T-helper 9 cell (primary cell): Measurements from ENCODE around the gene ZDHHC14.
"Not testable (repeated sequence)": the region's sequence is repeated elsewhere in the genome, so short reads cannot be mapped to it uniquely, and the experiment has no call there.

Source experiments
- DNase-seq: peaks from one replicate; pipeline ENCODE4 v3.0.0-alpha.2; 2020

Gene ZDHHC14

DNA sequence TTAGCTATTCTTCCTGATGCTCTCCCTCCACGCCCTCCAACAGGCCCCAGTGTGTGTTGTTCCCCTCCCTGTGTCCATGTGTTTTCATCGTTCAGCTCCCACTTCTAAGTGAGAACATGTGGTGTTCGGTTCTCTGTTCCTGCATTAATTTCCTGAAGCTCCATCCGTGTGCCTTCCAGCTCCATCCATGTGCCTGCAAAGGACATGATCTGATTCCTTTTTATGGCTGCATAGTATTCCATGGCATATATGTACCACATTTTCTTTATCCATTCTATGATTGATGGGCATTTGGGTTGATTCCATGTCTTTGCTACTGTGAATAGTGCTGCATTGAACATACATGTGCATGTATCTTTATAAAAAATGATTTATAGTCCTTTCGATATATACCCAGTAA, 27.4 kb downstream of the ZDHHC14 start:
- not testable (repeated sequence) for DNase-seq

DNA sequence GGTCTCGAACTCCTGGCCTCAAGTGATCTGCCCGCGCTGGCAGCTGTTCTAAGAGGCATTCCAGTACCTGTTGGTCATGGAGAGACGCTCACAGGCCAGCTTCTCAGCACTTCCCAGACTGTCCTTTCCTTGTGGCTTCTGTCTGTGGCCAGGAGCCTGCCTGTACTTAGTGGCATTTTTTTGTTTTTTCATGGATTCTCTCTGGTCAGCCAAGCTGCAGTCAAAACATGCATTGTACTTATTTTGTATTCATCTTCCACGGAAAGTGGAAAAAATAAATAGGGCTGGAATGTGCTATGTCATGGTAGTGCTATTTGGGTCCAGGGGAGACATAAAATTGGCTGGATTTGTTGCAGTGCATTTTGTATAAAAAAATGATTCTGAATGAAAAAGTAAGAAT, 29.1 kb downstream of the ZDHHC14 start:
- DNase-seq = no peak

DNA sequence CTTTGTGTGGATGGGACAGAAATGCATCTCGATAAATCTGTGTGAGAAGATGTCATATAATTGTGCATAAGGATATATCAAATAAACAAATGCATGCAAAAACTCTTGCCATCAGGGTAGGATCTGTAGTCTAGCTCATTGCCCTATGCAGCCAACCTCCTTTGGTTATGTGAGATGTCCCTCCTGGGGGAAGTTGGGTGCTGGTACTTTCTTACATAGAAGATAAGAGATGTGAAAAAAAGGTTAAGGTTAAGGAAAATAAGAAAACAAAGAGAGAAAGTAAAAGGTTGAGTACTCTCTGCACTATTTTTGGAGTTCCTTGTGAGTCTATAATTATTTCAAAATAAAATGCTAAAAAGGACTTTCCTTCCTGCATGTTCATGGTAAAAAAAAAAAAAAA, 30.4 kb downstream of the ZDHHC14 start:
- DNase-seq = no peak

DNA sequence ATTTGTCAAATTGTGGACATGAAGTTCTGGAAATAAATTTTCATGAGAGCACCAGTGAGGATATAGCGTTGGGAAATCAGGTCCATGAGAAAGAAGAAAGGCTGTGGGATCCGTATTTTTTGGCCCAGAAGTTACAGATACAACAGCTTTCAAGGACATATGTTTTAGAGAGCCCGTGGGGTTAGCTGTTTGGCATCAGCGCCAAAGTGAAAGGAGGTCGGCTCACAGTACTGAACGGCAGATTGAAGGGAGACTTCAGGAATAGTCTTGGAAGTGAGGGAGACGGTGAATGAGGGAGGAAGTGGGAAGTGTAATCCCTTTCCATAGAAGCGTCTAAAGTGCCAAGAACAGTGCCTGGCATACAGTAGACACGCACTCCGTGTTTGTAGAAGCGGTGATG, 31.8 kb downstream of the ZDHHC14 start:
- no peak for DNase-seq

DNA sequence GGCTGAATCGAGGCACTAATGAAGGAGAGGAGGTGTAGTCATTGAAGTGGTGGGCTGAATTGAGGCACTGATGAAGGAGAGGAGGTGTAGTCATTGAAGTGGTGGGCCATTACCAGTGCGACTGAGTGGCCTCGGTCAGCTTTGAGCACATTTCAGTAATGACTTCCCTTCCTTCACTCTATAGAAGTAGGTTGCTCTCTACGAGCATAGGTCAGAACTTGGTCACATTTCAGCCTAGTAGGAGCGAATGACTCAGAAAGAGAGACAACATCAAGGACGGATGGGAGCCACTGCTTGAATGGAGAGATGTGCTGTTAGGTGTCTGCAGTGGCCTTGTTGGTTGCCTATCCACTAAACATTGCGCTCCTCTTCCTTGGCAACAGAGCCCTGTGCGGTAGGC, 39.5 kb downstream of the ZDHHC14 start:
- DNase-seq = no peak

DNA sequence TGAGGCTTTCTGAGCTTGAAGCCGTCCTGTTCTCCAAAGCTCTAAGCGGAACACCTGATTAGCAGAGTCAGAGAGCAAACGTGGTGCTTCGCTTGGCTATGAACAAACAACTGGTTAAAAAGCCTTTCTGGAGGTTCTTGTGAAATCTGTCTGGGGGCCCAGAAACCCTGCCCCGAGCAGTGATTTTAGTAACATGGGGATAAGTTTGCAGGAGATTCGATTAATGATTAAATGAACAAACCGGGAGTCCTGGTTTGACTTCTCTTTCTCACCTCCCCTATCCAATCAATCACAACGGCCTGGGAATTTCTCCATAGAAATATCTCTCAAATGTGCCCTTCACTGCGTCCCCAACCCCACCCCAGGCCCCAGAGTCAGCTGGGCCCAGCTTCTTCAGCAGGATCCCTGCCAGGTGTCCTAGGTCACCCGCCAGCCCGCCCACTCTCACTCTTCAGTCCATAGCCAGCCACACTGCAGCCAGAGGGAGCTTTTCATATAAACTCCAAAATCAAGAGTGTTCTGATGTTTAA, 43.6 kb downstream of the ZDHHC14 start:
- DNase-seq = no peak

DNA sequence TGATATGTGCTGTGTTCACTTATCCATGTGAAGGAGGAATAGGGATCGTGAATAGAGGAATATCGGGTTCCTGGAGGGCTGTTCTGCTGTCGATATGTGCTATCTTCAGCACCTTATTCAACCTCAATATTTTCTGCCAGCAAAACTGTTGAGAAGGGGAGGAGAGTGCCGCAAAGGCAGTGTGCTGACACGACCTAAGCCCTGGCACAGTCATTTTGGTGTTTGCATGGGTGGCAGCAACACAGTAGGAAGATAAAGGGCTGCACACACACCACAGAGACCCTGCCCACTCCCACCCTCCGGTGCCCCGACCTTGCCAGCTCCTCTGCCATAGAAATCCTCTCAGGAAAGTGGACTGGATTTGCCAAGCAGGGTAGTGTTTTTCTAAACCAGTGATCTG, 47.0 kb downstream of the ZDHHC14 start:
- DNase-seq = no peak

DNA sequence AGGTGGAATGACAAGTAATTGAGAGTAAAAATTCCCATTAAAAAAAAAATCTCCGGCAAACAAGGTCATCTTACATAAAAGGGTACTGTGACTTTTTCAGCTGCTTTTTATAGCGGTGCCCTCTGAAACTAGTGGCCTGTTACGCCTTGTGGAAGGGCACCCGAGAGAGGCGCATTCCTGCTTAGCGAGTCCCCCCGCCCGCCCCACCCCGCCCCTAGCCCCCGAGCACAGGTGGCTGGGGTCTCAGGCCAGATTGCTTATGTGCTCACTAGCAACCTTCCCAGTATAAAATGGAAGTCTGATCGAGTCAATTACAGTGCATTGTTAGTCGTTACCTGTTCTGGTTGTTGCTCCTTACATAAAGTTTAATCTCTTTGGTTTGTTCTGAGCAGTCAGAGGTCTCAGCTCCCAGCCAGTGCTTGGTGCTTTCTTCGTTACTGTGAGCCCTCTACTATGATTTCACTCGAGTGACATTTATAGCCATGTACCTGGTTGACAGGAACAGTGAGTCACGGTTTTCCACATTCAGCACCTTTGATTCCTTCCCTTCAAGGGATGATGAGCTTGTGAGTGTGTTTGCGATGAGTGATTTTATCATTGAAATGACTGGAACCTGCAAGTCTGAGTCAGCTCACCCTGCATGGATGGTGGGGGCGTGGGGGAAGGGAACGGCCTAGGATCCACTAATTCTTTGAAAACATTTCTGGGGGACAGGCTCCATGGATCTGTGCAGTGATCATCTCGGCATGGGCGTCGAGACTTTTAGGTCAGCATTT, 47.6 kb downstream of the ZDHHC14 start:
- DNase-seq = no peak

DNA sequence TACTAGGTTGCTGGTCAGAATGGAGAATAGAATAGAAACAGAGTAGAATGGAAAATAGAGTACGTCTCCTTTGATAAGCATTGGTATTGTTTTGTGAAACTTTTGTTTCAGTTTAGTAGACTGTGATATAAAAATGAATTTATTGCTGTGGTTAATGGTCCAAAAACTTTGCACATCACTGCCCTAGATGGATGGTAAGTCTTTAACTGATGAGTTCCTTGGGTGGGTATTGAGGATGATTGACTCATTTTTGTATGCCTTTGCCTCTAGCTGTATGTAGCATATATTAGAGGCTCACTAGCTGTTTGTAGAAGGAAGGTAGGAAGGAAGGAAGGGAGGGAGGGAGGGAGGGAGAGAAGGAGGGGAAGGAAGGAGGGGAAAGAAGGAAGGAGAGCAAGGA, 48.3 kb downstream of the ZDHHC14 start:
- no peak for DNase-seq

DNA sequence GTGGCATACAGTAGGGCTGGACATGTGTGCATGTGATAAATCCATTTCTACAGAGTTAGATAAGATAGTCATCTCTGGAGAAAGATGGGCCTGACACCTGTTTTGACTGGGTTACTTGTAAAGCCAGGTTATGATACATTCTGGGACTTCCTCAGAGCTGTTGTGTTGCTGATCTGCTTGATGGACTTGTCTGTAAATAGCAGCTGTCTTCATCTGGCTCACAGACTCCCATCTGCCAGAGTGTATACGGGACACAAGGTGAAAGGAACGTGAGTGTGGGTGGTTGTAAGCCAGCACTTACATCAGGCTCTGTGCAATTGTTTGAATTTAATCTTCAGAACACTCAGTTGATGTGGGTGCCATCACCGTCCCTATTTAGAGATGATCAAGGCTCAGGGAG, 49.8 kb downstream of the ZDHHC14 start:
- DNase-seq = no peak

DNA sequence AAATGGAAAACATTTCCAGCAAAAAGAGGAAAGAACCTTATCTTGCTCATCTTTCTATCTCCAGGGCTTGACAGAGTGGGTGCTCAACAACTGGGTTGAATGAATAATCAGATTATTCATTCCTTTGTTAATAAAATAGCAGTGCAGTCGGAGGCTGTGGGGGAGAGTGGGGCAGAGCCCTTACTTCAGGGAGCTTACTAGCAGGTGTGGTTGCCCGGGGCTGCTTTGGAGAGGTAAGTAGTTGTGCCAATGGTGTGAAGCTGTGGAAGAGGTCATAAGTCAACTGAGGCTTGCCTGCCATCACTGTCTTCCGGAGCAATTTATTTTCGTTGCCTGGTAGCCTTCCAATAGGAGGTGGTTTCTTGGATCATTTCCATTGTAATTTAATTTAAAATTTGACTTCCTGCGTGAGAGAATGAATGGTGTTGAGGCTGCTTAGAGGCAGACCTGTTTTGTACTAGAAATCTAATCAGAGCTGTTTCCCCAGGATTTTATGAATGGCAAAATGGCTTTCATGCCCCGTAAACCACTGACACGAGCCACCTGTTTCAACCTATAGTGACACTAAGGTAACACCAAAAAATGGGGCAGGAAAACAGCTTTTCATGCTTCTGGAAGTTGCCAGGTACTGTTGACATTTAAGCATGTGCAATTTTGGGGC, 51.4 kb downstream of the ZDHHC14 start:
- no peak for DNase-seq

DNA sequence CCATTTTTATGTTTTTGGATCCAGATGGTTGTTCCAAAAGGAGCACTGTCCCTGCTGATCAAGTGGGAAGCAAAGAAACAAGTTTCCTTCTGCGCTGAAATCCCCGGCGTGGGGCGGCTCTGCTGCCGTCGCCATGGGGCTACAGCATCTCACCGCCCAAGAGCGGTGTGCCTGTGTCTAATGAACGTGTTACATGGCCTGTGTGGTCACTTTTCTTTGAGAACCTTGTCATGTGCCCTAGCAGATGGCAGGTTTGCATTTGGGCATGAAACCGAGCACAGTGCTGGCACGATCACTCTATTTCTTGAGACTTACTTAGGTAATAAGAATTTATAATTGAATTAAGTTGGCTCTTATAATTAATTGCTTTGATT, 51.9 kb downstream of the ZDHHC14 start:
- DNase-seq = no peak

DNA sequence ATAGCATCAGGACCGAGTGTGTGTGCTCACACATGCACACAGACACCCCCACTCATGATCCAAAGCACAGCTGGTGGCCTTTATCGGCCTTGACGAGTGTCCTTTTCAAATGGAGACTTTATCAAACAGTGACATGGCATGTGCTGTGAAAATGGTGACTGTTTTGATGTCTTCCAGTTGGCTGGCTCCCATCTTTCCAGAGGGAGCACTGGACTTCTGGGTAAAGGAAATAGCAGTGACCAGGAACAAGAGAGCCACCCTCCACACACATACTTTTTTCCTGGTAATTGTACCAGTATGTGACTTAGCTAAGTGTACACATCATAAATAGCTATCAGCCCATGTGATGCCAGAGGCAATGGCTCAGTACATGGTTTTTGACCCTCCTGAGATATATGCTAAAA, 52.7 kb downstream of the ZDHHC14 start:
- DNase-seq = no peak

DNA sequence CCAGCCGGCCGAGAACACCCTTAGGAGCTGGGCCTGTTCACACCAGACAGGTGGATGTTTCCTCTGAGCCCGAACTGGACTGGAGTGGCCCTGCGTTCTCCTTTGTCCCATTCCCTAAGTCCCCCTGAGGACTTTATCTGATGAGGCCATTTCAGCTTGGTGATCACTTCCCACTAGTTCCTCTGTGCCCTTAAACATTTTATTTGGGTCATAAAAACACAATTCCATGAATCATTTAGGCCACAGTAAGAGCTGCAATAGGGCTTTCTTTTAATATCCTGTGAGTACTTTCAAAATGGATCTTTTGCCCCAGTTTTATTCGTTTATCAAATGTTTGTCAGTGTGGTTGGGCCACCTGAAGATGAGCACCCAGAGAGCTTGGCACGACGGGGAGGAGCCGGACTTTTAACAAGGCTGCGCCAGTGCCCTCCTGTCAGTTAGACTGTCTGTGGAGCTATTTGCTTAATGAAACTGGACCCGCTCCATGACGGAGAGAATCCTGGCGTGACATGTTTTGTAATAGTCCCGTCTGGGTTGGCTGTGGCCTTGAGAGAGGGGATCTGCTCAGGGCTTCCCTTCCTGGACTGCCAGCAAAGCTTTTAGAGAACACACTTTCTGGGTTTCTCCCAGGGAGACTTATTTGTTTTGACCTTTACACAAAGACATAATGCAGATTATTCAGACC, 53.5 kb downstream of the ZDHHC14 start:
- DNase-seq = no peak

DNA sequence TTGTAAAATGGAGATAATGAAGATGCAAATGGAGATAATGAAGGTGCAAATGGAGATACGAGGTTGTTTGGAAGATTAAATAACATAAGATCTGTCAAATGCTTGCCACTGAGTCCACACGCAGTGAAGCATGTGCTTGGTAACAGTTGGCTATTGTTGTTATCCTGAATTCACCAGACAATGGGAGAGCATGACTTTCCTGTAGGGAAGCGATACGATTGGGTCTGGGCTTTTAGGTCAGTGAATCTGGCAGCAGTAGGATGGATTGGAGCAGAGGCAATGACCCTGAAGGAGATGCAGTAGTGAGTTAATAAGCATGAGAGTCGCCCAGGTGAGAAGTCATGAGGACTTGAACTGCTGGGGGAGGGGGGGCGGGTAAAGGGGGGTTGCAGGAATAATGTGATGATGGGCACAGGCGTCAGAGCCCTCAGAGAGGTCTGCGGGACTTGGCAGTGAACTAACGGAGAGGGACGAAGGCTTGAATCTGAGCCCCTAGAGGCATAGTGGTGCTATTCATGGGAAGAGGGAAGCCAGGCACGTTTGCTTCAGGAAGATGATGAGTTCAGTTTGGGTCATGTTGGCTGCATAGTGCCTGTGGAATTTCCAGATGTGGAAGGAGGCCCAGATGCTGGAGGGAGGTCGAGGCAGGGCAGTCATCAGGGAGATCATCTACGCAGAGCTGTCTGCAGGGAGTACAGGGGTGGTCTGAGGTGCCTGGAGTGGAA, 55.4 kb downstream of the ZDHHC14 start:
- no peak for DNase-seq

DNA sequence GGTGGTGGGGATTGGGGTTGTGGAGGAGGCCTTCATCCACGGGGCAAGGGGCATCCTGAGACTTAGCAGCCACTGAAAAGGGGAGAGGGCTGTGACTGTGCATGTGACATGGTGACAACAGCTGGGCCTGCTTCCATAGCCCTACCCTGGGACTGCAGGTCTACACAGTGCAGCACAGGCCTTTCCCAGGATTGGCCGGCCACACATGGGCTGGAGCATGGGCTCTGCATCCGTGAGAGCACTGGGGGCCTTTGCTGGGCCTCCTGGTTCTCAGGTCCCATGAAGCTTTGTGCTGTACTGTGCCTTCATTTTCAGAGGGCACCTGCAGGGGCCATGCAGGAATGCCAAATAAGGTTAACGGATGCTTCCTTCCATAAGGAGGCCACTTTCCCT, 56.0 kb downstream of the ZDHHC14 start:
- no peak for DNase-seq

DNA sequence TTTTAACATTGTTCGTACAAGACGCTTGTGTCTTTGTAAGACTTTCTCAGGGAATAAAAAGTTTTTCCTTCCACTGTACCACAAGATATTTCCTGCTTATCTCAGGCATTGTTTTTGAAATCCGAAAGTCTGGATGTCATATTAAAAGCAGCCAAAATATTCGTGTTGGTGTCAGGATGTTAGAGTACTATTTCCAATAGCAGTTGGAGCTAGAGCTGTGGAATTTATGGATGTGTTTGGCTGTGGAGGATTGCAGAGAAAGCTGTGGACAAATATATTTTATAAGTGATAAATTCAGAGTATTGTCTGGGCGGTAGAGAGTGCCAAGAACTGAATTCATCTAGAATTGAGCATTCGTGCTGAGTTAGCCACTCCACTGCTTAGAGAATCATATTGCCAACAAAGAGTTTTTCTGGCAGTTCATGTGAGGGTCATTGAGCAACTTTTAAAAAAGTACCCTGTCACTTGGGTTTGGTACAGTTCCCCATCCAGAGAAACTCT, 57.7 kb downstream of the ZDHHC14 start:
- DNase-seq = no peak

DNA sequence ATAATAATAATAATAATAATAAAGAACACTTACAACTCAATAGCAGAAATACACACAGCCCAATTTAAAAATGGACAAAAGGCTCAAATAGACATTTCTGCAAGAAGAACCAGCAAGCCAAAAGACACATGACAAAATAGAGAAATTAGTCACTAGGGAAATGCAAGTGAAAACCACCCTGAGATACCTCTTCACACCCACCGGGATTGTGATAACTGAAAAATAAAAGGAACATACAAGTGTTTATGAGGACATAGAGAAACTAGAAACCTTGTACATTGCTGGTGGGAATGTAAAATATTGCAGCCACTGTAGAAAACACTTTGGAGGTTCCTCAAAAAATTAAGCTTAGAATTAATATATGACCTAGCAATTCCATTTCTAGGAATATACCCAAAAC, 59.2 kb downstream of the ZDHHC14 start:
- no peak for DNase-seq

DNA sequence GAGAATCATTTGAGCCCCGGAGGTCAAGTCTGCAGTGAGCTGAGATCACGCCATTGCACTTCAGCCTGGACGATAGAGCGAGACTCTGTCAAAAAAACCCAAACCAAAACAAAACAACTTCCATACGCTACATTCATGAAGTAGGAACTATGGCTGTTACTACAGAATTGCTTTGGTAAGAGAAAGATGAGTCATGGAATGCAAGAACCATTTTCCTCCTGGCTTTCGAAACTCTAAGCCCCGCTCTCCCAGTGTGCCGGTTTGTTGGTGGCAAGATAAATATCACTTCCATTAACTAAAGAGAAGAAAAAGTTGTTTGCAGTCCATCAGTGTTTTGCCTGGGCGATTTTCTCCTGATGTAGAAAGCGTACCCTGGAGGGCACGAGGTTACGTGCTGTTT, 61.3 kb downstream of the ZDHHC14 start:
- DNase-seq = no peak

DNA sequence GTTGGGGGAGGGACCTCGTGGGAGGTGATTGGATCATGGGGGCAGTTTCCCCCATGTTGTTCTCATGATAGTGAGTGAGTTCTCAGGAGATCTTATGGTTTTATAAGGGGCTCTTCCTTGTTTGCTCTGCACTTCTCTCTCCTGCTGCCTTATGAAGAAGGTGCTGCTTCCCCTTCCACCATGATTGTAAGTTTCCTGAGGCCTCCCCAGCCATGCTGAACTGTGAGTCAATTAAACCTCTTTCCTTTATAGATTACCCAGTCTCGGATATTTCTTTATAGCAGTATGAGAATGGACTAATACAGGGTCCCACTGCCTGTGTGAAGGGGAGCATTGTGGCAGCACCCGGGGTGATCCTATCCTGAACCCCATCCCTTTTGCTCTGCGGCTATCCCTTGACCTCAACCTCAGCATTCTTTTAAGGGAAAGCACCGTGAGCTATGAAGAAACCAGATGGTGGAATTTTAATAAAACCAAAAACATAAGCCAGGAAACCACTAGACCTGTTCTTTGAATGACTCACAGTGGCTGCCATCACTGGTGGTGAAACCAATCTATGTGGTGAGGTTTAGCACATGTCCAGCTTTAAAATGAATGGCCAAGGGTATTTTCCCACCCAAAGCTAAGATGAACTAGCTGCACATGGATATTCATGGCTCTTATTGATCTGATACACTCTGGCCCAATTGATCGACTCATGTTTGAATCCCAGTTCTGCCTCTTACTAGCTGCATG, 62.2 kb downstream of the ZDHHC14 start:
- no peak for DNase-seq

DNA sequence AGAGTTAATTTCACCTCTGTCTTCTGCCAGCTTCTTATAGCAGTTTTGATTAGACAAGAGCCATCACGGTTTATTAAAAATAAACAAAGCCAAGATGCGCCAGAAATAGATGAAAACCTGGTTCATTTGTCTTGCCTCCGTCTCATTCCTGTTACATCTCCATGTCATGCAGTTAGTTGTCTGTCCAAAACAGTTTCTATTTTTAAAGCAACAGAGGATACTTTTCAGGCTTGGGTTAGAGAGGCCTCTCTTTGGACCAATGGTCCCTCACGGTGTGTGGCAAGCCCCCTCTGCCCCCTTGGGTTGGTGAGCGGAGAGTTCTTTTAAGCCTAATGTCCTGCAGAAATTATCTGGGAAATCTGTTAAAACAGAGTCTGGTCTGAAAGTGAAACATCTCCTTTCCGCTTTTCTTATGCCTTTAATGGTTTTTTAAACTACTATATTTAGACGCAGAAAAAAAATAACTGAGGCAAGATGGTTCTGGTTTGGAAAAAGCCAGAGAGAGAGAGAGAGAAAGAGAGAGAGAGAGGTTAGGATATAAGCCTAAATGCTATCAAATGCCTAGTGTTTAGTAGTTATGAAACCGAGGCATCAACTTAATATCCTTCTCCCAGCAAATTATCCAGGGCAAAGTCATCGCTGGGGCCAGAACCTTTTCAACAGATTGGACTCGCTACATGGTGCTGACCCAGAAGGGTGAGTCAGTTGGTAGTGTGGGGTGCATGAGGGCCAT, 64.5 kb downstream of the ZDHHC14 start:
- no peak for DNase-seq

DNA sequence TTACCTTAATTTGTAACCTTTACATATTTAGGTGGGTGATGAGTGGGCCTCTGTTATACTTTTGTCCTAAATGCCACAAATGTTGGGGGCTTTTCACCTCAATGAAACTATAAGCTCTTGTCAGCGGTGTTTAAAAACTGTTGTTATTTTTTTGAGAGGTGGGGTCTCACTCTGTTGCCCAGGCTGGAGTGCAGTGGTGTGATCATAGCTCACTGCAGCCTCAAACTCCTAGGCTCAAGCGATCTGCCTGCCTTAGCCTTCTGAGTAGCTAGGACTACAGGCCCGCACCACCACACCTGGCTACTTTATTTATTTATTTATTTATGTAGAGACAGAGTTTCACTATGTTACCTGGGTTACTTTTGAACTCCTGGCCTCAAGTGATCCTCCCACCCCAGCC, 66.7 kb downstream of the ZDHHC14 start:
- no peak for DNase-seq
